Liver (tissue), 9 donors: ENCODE measurements around the gene DNAH6. TPM values are rescaled to one million over a fixed set of nuclear protein-coding genes. Genes with fewer than 3 reads are reported as not detected.

Experiments
- DNase-seq: peaks from one replicate; pipeline ENCODE4 v3.0.0-alpha.2; 2017; ENCODE audit warnings: low spot score
- H3K27ac ChIP-seq, 2 donors: one replicate each; pipeline ENCODE4 v1.7.0; 2013; ENCODE audit warnings: inconsistent platforms in 2 of 2, low read length in 2 of 2, control low read depth in 1 of 2, low read depth in 1 of 2, mild to moderate bottlenecking in 1 of 2
- H3K27me3 ChIP-seq, 4 donors: one replicate each; pipeline versions ENCODE4 v1.6.1 to v1.7.0; 2013; ENCODE audit warnings: low read length in 3 of 4, inconsistent platforms in 1 of 4, mild to moderate bottlenecking in 1 of 4, moderate library complexity in 1 of 4; ENCODE audit not compliant: control insufficient read depth in 4 of 4, insufficient read depth in 4 of 4
- H3K36me3 ChIP-seq, 4 donors: one replicate each; pipeline versions ENCODE4 v1.6.1 to v1.7.0; 2013; ENCODE audit warnings: low read length in 3 of 4, mild to moderate bottlenecking in 3 of 4, low read depth in 1 of 4, moderate library complexity in 1 of 4; ENCODE audit not compliant: control insufficient read depth in 4 of 4, insufficient read depth in 3 of 4
- H3K4me1 ChIP-seq, 4 donors: one replicate each; pipeline versions ENCODE4 v1.6.1 to v1.7.0; 2013; ENCODE audit warnings: low read length in 3 of 4, mild to moderate bottlenecking in 3 of 4, moderate library complexity in 1 of 4; ENCODE audit not compliant: control insufficient read depth in 4 of 4, insufficient read depth in 4 of 4
- H3K4me3 ChIP-seq, 3 donors: one replicate each; pipeline versions ENCODE4 v1.6.1 to v1.7.0; 2013; ENCODE audit warnings: low read length in 3 of 3, control low read depth in 1 of 3, low read depth in 1 of 3, mild to moderate bottlenecking in 1 of 3
- H3K9ac ChIP-seq, 2 donors: one replicate each; pipeline ENCODE4 v1.7.0; 2013; ENCODE audit warnings: low read length in 2 of 2, mild to moderate bottlenecking in 2 of 2, moderate library complexity in 2 of 2, control low read depth in 1 of 2, low read depth in 1 of 2
- H3K9me3 ChIP-seq, 4 donors: one replicate each; pipeline versions ENCODE4 v1.6.1 to v1.7.0; 2013; ENCODE audit warnings: low read length in 3 of 4; ENCODE audit not compliant: control insufficient read depth in 4 of 4
- CTCF ChIP-seq: fragments of 150-350 bp; IDR thresholded peaks from 2 replicates; pipeline ENCODE4 v1.5.1; 2017; ENCODE audit warnings: improper control_type of control experiment, low read depth, low read length; ENCODE audit not compliant: missing input control
- FOXA1 ChIP-seq: IDR thresholded peaks from 2 replicates; pipeline ENCODE4 v1.6.1; 2016; ENCODE audit warnings: antibody characterized with exemption
- FOXA2 ChIP-seq: IDR thresholded peaks from 2 replicates; pipeline ENCODE4 v1.6.1; 2016; ENCODE audit warnings: antibody characterized with exemption
- JUND ChIP-seq, 2 donors: IDR thresholded peaks; 2 replicates each; pipeline ENCODE4 v1.6.1; 2016; ENCODE audit warnings: antibody characterized with exemption in 2 of 2
- RAD21 ChIP-seq, 2 donors: IDR thresholded peaks; 2 replicates each; pipeline ENCODE4 v1.6.1; 2016; ENCODE audit warnings: antibody characterized with exemption in 2 of 2, mild to moderate bottlenecking in 2 of 2
- REST ChIP-seq: IDR thresholded peaks from 2 replicates; pipeline ENCODE4 v1.6.1; 2016; ENCODE audit warnings: antibody characterized with exemption, mild to moderate bottlenecking
- RXRA ChIP-seq, 2 donors: IDR thresholded peaks; 2 replicates each; pipeline ENCODE4 v1.6.1; 2017 to 2018; ENCODE audit warnings: antibody characterized with exemption in 2 of 2, mild to moderate bottlenecking in 1 of 2
- SP1 ChIP-seq: IDR thresholded peaks from 2 replicates; pipeline ENCODE4 v1.6.1; 2018; ENCODE audit warnings: antibody characterized with exemption, mild to moderate bottlenecking
- WGBS: extraction: QIAGEN DNeasy Blood & Tissue Kit; methylation state at CpG from one replicate; pipeline ENCODE4 v1.1.7; 2013; 5-methylcytosine and 5-hydroxymethylcytosine counted together
- polyA plus RNA-seq, 2 donors: library from polyadenylated mRNA; stranded (reverse) in 1 of 2; unstranded in 1 of 2; fragments of 200-250 nt in 1 of 2; fragments of >200 nt in 1 of 2; fragmentation: Nextera tagmentation in 1 of 2; extraction: Ambion mirVana in 1 of 2; gene quantifications; one replicate each; pipeline versions ENCODE4 v1.2.1 to v1.2.3, GENCODE V29; 2013 to 2015
- total RNA-seq, 2 donors: library from RNA; depleted of rRNA; stranded (reverse); fragments of >200 nt; gene quantifications; one replicate each; pipeline ENCODE4 v1.2.3, GENCODE V29; 2014
- TF ChIP-seq, protein P1 (sequence below): IDR thresholded peaks from 2 replicates; pipeline ENCODE4 v1.6.1; 2016; ENCODE audit warnings: antibody characterized with exemption
- donor health status: healthy.
- donor health status: healthy.
- donor health status: healthy.
- donor health status: healthy.
- donor health status: healthy.

Gene DNAH6
- total RNA-seq (1 to 10 TPM in 1 of 2 donors, under 1 TPM in 1; 0.47 to 1.6 TPM), polyA plus RNA-seq (under 1 TPM; 0.32 to 0.71 TPM)

GRCh38 chr2:84516234-84516986, at the start of gene DNAH6:
TSS of gene DNAH6 (plus strand) at chr2:84516498. CDS start at chr2:84517827, 1,329 bp downstream.
- H3K27me3 ChIP-seq: peaks cover 0 to 7% (median 0%) of the 10 kb centered on the region in 4 donors
- no peaks in the 10 kb centered on the region for H3K36me3 ChIP-seq
- DNase-seq: peak; percentile 61
- no peaks in the 10 kb centered on the region for H3K9me3 ChIP-seq
- peak; percentile 94 for TF ChIP-seq SP1
- TF ChIP-seq JUND (IDR thresholded peaks at IDR 0.05): no peak
- peak in 1 of 2 donors; percentile 8 for TF ChIP-seq RAD21 (IDR thresholded peaks at IDR 0.05)
- no peak within 1 kb of the TSS for H3K9ac ChIP-seq
- WGBS: 14% methylated on average over 31 of the region's 31 CpGs
- H3K4me3 ChIP-seq: peak within 1 kb of the TSS; percentile 18 to 60 (median 21)
- H3K4me1 ChIP-seq: peaks cover 0 to 11% (median 0%) of the 10 kb centered on the region in 4 donors
- H3K27ac ChIP-seq: no peak within 1 kb of the TSS

DNA sequence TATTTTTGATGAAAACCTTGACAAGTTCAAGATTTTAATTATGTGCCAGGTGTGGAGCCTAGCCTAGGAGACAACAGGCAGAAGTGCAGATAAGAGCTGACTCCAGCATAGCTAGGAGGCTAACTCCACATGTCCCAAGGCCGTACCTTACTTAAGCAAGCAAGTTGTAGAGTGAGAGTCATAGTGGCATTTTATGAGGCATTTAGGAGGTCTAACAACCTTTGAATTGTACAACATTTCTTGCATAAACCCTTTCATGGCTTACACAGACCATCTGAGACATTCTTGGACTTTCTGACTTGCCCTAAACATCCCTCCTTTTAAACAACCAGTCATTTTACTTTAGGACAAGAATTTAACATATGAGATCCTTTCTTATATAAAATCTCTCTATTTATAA, 48.9 kb upstream of the DNAH6 start:
- Histone ChIP-seq H3K4me3 (no peak overlapping the region), H3K27ac (no peak overlapping the region), H3K36me3 (no peaks in the 10 kb centered on the region), H3K27me3 (no peaks in the 10 kb centered on the region), H3K4me1 (peaks cover 1 to 12% (median 5%) of the 10 kb centered on the region in 4 donors), H3K9me3 (no peaks in the 10 kb centered on the region), H3K9ac (no peak overlapping the region)
- 95% methylated on average over 1 of the region's 1 CpG for WGBS
- DNase-seq: no peak
- TF ChIP-seq CTCF (no peak), FOXA1 (no peak), REST (no peak), FOXA2 (no peak), RXRA (IDR thresholded peaks at IDR 0.05) (no peak)
- TF ChIP-seq, protein P1, sequence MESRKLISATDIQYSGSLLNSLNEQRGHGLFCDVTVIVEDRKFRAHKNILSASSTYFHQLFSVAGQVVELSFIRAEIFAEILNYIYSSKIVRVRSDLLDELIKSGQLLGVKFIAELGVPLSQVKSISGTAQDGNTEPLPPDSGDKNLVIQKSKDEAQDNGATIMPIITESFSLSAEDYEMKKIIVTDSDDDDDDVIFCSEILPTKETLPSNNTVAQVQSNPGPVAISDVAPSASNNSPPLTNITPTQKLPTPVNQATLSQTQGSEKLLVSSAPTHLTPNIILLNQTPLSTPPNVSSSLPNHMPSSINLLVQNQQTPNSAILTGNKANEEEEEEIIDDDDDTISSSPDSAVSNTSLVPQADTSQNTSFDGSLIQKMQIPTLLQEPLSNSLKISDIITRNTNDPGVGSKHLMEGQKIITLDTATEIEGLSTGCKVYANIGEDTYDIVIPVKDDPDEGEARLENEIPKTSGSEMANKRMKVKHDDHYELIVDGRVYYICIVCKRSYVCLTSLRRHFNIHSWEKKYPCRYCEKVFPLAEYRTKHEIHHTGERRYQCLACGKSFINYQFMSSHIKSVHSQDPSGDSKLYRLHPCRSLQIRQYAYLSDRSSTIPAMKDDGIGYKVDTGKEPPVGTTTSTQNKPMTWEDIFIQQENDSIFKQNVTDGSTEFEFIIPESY: no peak
